Measurements from ENCODE around the gene MAP3K21. TPM values are rescaled to one million over a fixed set of nuclear protein-coding genes. Genes with fewer than 3 reads are reported as not detected.

Gene MAP3K21
- 10 to 100 TPM in 2 of 4 donors, 1 to 10 TPM in 2; 6.3 to 14.1 (median 8.9) TPM for total RNA-seq

DNA sequence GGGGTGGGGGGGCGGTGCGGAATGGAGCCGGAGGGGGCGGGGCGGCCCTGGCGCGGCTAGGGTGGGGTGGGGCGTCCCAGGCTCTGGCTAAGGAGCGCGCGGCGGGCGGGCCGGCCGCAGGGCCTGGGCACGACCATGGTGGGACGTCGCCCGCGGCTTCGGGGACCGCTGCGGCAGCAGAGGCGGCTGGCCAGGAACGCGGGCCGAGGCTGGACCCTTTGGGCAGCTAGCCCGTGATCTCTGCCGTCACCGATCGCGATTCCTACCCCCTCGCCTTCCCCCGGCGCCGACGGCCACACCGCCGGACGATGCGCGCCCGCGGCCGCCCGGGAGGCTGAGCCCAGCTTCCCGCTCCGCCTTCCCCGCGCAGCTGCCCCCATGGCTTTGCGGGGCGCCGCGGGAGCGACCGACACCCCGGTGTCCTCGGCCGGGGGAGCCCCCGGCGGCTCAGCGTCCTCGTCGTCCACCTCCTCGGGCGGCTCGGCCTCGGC, at the start of gene MAP3K21:
Gene MAP3K21, plus strand, starts transcription at position 74 of the 491 bp plus-strand sequence. Its CDS starts 305 bp downstream, at position 379.
- H3K27ac ChIP-seq, result peak within 1 kb of the TSS; percentile 63
- no CpG with 5 or more reads among the region's 68 CpGs for WGBS
- H3K4me3 ChIP-seq, result peak within 1 kb of the TSS; percentile 64
- peaks cover 28% of the 10 kb centered on the region for H3K4me1 ChIP-seq
- H3K9me3 ChIP-seq, result no peaks in the 10 kb centered on the region
- peak; percentile 69 to 77 for DNase-seq (ENCODE audit: low spot score in 2 of 2)
- TF ChIP-seq POLR2AphosphoS5 (IDR thresholded peaks at IDR 0.05), result no peak
- TF ChIP-seq CTCF (IDR thresholded peaks at IDR 0.05), result no peak
- TF ChIP-seq EP300 (IDR thresholded peaks at IDR 0.05), result no peak
- no peak for TF ChIP-seq POLR2A (IDR thresholded peaks at IDR 0.05)
- H3K27me3 ChIP-seq, result peaks cover 9% of the 10 kb centered on the region
- no peaks in the 10 kb centered on the region for H3K36me3 ChIP-seq

DNA sequence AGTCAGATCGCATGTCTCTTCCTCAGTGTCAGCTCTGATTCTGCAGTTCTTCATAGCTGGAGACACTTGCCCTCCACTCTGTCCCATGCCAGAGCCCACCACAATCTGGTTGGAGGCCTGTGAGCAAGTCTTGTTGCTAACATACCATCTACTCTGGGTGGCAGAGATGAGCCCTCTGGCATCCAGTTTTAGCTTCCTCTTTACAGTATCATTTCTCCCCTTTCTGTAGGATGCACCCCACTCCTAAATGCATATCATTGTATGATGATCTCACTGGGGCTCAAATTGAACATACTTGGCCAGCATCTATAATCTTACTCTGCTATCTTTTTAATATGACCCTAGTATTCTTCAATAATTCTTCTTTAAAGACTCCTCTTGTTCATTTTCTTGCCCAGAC, 48.9 kb upstream of the MAP3K21 start:
- 83% methylated on average over 1 of the region's 1 CpG for WGBS
- Histone ChIP-seq H3K4me1 (no peaks in the 10 kb centered on the region), H3K27ac (no peak overlapping the region), H3K4me3 (no peak overlapping the region), H3K36me3 (no peaks in the 10 kb centered on the region), H3K27me3 (no peaks in the 10 kb centered on the region), H3K9me3 (no peaks in the 10 kb centered on the region)
- TF ChIP-seq POLR2A (IDR thresholded peaks at IDR 0.05), result no peak
- TF ChIP-seq POLR2AphosphoS5 (IDR thresholded peaks at IDR 0.05), result no peak
- TF ChIP-seq CTCF (IDR thresholded peaks at IDR 0.05), result no peak
- no peak for TF ChIP-seq EP300 (IDR thresholded peaks at IDR 0.05)
- DNase-seq (ENCODE audit: low spot score in 2 of 2), result no peak

DNA sequence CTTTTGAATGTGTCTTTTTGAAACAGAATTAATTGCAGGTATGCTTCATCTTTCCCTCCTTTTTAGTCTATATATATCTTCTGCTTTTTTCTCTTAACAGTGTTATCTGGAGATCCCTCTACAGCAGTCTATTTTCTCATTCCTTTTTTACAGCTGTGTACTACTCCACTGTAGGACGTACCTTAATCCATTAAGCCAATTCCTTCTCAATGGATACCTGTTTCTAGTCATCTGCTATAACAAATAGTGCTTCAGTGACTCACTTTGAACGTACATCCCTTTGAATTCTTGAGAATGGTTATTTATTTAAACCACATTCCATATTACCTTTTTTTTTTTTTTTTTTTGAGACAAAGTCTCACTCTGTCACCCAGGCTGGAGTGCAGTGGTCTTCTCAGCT, 47.6 kb upstream of the MAP3K21 start:
- 98% methylated on average over 2 of the region's 2 CpGs for WGBS
- Histone ChIP-seq H3K36me3 (no peaks in the 10 kb centered on the region), H3K27ac (no peak overlapping the region), H3K9me3 (no peaks in the 10 kb centered on the region), H3K4me3 (no peak overlapping the region), H3K4me1 (no peaks in the 10 kb centered on the region), H3K27me3 (no peaks in the 10 kb centered on the region)
- DNase-seq (ENCODE audit: low spot score in 2 of 2), result no peak
- TF ChIP-seq EP300 (IDR thresholded peaks at IDR 0.05), result no peak
- no peak for TF ChIP-seq POLR2AphosphoS5 (IDR thresholded peaks at IDR 0.05)
- TF ChIP-seq POLR2A (IDR thresholded peaks at IDR 0.05), result no peak
- no peak for TF ChIP-seq CTCF (IDR thresholded peaks at IDR 0.05)

GRCh38 chr1:233281711-233282581, 45.6 kb upstream of the MAP3K21 start:
- Histone ChIP-seq H3K36me3 (no peaks in the 10 kb centered on the region), H3K9me3 (no peaks in the 10 kb centered on the region), H3K4me1 (no peaks in the 10 kb centered on the region), H3K27ac (no peak overlapping the region), H3K27me3 (no peaks in the 10 kb centered on the region), H3K4me3 (no peak overlapping the region)
- no peak for TF ChIP-seq EP300 (IDR thresholded peaks at IDR 0.05)
- no peak for TF ChIP-seq POLR2AphosphoS5 (IDR thresholded peaks at IDR 0.05)
- no peak for TF ChIP-seq CTCF (IDR thresholded peaks at IDR 0.05)
- no peak for TF ChIP-seq POLR2A (IDR thresholded peaks at IDR 0.05)
- WGBS, result 82% methylated on average over 8 of the region's 8 CpGs
- no peak for DNase-seq (ENCODE audit: low spot score in 2 of 2)

DNA sequence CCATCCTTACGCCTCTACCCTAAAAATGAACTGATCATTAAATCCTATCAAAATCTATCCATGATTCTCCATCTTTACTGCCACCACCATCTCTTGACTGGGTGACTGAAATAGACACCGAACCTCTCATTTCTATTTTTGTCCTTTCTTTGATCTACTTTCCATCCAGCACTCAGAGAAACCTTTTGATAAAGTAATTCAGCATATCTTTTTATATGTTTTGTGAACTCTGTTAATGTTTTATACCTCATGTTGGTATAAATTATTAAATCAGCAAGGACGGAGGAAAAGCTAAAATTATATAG, 45.0 kb upstream of the MAP3K21 start:
- no peaks in the 10 kb centered on the region for H3K36me3 ChIP-seq
- DNase-seq (ENCODE audit: low spot score in 2 of 2), result no peak
- no peak overlapping the region for H3K4me3 ChIP-seq
- WGBS, result 95% methylated on average over 3 of the region's 3 CpGs
- H3K27me3 ChIP-seq, result no peaks in the 10 kb centered on the region
- no peak overlapping the region for H3K27ac ChIP-seq
- no peaks in the 10 kb centered on the region for H3K4me1 ChIP-seq
- no peaks in the 10 kb centered on the region for H3K9me3 ChIP-seq
- TF ChIP-seq EP300 (IDR thresholded peaks at IDR 0.05) (no peak), POLR2A (IDR thresholded peaks at IDR 0.05) (no peak), CTCF (IDR thresholded peaks at IDR 0.05) (no peak), POLR2AphosphoS5 (IDR thresholded peaks at IDR 0.05) (no peak)

Measured in suprapubic skin (tissue), 4 donors.